Astrocyte of the cerebellum (primary cell): Measurements from ENCODE around the gene LENG8.
"Not testable (repeated sequence)": the region's sequence is repeated elsewhere in the genome, so short reads cannot be mapped to it uniquely, and the experiment has no call there.

ENCODE experiments used
- DNase-seq: peaks from one replicate; pipeline ENCODE4 v3.0.0-alpha.2; 2011; ENCODE audit warnings: low read depth
- H3K4me3 ChIP-seq: 2 replicates; pipeline ENCODE4 v1.5.1; 2011; ENCODE audit warnings: mild to moderate bottlenecking, low read depth, low read length, moderate library complexity
- in situ Hi-C: cut with HindIII; loops from 2 replicates; pipeline ENCODE4 v1.10.0; 2017; ENCODE audit warnings: low sequenced_read_pairs
- TF ChIP-seq, protein P1 (sequence below): IDR thresholded peaks from 2 replicates; pipeline ENCODE4 v1.5.1; 2012; ENCODE audit warnings: low read length, low read depth, moderate library complexity, mild to moderate bottlenecking; ENCODE audit errors: missing control alignments

LENG8 gene

DNA sequence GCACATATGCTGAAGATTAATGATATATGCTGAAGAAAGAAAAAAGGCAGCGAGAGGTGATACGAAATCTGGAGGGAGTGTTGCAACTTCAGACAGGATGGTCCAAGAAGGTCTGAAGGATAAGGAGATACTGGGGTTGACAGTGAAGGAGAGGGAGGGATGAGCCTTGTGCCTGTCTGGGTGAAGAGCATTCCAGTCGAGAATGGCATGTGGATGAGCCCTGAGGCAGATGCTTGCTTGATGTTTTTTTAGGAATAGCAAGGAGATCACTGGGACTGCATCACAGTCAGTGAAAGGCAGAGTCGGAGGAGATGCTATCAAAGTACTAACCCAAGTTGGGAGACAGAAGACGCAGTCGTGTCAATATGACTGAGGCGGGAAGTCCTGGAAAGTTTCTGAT is 40.3 kb downstream of the LENG8 start:
- in situ Hi-C loops: no loop called here
- DNase-seq: no peak
- H3K4me3 ChIP-seq: no peak overlapping the region
- TF ChIP-seq, protein P1, sequence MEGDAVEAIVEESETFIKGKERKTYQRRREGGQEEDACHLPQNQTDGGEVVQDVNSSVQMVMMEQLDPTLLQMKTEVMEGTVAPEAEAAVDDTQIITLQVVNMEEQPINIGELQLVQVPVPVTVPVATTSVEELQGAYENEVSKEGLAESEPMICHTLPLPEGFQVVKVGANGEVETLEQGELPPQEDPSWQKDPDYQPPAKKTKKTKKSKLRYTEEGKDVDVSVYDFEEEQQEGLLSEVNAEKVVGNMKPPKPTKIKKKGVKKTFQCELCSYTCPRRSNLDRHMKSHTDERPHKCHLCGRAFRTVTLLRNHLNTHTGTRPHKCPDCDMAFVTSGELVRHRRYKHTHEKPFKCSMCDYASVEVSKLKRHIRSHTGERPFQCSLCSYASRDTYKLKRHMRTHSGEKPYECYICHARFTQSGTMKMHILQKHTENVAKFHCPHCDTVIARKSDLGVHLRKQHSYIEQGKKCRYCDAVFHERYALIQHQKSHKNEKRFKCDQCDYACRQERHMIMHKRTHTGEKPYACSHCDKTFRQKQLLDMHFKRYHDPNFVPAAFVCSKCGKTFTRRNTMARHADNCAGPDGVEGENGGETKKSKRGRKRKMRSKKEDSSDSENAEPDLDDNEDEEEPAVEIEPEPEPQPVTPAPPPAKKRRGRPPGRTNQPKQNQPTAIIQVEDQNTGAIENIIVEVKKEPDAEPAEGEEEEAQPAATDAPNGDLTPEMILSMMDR: no peak

DNA sequence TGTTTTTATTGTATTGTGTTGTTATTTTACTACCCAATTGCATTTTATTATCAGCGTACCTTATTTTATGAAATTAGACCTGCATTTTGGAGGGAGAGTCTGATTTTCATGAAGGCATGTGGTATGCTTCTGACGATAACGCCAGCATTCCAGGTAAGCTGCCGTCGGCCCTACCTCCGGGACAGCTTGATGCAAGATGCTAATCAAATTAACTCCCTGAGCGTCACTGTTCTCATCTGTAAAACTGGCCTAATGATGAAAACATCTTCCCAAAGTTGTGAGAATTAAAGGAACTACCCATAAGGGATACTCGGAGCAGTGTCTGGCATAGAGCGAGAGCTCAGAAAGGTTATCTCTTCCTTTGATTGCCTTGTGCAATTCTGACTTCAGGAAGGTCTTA is 40.8 kb downstream of the LENG8 start:
- TF ChIP-seq, protein P1: no peak
- DNase-seq: no peak
- no peak overlapping the region for H3K4me3 ChIP-seq
- in situ Hi-C loops: no loop called here

DNA sequence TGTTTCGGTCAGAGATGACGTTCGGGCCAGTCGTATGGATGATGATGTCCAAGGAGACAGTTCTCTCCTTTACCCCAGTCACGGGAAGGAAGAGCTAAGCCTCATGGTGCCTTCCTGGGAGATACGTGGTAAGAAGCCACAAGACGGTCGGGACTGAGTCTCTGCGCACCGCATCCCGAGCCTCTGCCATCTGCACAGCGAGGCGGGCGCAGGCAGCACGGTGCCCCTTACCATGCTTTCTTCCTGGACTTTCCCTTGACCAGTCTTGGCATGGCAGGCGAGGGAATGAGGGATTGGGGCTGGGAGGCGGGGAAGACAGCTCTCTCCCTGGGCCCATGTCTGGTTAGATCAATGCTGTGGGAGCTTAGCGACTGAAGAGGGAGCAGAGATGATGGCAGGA is 43.6 kb downstream of the LENG8 start:
- in situ Hi-C loops: no loop called here

DNA sequence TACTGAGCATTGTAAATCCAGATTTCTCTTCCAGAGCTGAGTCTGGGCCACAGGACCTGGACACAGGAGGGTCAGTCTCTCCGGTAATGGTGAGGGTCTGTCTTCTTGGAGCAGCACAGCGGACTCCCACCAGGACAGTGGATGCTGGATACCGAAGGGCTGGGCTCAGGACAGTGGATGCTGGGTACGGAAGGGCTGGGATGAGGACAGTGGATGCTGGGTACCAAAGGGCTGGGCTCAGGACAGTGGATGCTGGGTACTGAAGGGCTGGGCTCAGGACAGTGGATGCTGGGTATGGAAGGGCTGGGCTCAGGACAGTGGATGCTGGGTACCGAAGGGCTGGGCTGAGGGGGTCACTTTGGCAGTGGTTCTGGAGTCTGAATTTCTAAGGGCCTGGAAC is 44.1 kb downstream of the LENG8 start:
- H3K4me3 ChIP-seq, in situ Hi-C loops, DNase-seq: not testable (repeated sequence)

More for the DNA sequence above, 43.6 kb downstream of the LENG8 start:
- no peak overlapping the region for H3K4me3 ChIP-seq
- no peak for DNase-seq
- TF ChIP-seq, protein P1: no peak

DNA sequence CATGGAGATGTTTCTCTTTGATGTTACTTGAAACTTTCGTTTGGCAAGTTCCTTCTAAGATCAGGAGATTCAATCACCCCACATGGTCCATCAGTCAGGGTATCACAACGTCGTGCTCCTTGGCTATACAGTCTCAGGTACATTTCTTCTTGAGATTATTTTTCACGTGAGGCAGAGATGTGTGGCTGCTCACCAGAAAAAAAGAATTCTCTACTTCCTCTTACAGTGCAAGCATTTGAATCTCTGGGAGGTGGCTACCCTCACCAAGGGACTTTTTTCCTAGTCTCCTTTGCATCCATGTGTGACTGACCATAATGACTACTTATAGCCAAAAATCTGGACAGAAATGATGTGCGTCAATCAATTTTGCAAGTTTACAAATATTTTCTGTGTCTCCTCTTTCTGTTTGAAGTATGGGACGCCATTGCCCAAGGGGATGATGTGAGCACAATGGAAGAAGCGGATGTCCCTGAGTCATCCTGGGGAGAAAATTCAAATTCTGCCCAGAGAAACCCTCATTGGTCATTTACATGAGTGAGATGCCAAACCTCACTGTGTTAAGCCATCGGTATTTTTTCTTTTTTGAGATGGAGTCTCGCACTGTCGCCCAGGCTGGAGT is 45.1 kb downstream of the LENG8 start:
- DNase-seq: no peak
- TF ChIP-seq, protein P1: no peak
- no peak overlapping the region for H3K4me3 ChIP-seq
- in situ Hi-C loops: no loop called here

DNA sequence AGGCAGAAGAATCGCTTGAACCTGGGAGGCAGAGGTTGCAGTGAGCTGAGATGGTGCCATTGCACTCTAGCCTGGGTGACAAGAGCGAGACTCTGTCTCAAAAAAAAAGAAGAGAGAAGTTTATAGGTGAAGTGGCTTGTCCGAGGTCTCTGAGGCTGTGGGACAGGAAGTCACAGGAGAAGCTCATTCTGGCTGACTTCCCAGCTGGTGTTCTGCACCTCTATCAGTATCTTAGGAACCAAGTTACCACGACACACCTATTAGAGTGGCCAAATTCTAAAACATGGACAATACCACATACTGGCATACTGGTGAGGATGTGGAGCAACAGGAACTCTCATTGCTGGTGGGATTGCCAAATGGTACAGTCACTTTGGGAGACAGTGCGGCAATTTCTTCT is 46.3 kb downstream of the LENG8 start:
- DNase-seq, H3K4me3 ChIP-seq, in situ Hi-C loops: not testable (repeated sequence)

DNA sequence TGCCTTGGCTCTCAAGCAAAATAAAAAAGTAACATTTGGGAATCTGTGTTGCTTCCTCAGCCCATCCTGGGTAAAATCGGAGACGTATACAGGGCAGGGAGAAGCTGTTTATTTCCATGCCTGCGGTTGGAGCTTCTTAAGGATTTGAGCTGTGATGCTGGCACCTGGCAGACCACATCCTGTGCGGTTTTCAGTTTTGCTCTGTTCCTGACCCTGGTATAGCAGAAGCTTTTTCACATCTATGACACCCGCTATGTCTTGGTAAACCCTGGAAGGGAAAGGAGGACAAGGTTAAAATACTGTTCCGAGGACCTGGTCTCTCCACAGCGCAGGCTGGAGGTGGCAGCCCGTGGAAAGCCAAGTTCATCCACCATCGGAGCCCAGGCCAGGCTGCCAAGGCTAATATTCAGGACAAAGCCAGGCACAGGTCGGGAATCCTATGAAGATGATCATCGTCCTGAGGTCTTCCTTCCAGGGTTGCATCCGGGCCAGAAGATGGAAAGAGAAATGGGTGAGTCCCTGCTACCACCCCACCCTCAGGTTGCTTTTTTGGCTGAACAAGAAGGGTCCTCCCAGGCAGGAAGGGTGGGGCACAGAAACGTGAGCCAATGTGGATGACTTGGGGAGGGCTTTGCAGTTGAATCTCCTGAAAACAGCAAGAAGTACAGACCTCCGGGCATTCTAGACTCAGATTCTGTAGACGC is 48.9 kb downstream of the LENG8 start:
- DNase-seq, H3K4me3 ChIP-seq, in situ Hi-C loops: not testable (repeated sequence)

DNA sequence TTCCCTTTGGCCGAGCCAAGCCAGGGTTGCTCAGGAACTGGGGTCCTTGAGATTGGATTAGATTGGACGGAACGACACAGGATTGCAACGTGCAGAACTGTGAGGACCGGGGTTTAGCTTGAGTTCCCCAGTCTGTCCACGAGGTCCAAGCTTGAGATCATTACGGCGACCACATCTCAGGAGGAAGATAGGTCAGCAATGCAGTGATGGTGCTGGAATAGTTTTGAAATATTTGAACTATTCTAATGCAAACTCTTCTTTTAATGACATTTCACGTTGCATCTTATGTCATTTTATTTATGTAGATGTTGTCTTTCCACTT is 49.4 kb downstream of the LENG8 start:
- H3K4me3 ChIP-seq, DNase-seq, in situ Hi-C loops: not testable (repeated sequence)

DNA sequence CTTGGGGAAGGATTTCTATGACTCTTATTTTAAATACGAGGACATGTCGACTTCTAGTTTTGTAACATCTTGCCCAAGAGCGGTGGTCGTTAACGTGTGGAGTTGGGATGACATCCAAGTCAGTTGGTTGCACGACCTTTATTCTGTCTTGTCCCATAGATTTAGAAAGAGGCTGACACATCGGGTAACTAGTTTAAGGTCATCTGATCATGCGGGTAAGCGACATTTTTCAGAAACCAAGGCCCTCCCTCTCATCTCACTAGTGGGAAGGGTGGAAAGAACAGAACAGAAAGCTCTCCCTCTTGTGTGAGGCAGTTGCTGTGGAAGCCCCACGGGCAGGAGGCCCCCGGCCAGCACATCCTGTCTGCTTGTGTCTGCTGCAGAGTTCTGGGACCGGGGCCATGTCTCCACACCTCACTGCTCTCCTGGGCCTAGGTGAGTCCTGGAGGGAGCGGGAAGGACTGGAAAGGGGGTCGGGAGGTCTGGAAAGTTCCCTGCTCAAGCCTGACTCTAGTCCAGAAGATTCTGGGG is 53.6 kb downstream of the LENG8 start, which contains the start of gene LAIR2:
TSS of gene LAIR2 (plus strand) at position 314 of the 531 bp plus-strand sequence. CDS start at position 402, 88 bp downstream.
- no peak within 1 kb of the TSS for H3K4me3 ChIP-seq
- in situ Hi-C loops: no loop called here
- TF ChIP-seq, protein P1: no peak
- DNase-seq: no peak

DNA sequence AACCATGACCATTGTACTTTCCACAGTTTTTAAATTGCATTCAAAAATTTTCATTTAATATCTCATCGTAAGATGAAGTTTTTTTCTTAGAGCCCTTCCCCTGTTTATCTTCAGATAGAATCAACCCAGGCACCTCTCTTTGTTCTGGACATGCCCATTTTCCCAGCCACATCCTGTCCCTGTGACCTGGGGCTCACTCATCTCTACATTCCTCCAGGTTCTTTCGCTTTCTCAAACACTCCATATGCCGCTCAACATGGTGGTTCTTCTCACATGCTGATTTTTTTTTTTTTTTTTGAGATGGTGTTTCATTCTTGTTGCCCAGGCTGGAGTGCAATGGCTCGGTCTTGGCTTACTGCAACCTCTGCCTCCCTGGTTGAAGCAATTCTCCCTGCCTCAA is 56.5 kb downstream of the LENG8 start:
- H3K4me3 ChIP-seq, DNase-seq, in situ Hi-C loops: not testable (repeated sequence)
